Neuronal stem cell (in vitro differentiated cells): ENCODE measurements around the gene LRP1.

ENCODE experiments used
- DNase-seq: peaks from one replicate; pipeline ENCODE4 v3.0.0-alpha.2; 2013; ENCODE audit warnings: low spot score
- H2AFZ ChIP-seq: one replicate; pipeline ENCODE4 v1.6.1; 2013; ENCODE audit warnings: mild to moderate bottlenecking, low read length, inconsistent platforms
- H2AK5ac ChIP-seq: 2 replicates; pipeline ENCODE4 v1.6.1; 2013; ENCODE audit warnings: low read depth, mild to moderate bottlenecking, inconsistent platforms, low read length, moderate library complexity, mixed read lengths
- H2BK120ac ChIP-seq: 2 replicates; pipeline ENCODE4 v1.6.1; 2013; ENCODE audit warnings: low read depth, mild to moderate bottlenecking, inconsistent platforms, low read length, moderate library complexity, mixed read lengths
- H2BK12ac ChIP-seq: one replicate; pipeline ENCODE4 v1.6.1; 2013; ENCODE audit warnings: low read length, inconsistent platforms
- H2BK15ac ChIP-seq: 2 replicates; pipeline ENCODE4 v1.6.1; 2013; ENCODE audit warnings: mild to moderate bottlenecking, low read length, inconsistent platforms, mixed read lengths
- H2BK5ac ChIP-seq: one replicate; pipeline ENCODE4 v1.6.1; 2013; ENCODE audit warnings: inconsistent platforms, mild to moderate bottlenecking, low read length, moderate library complexity
- H3K14ac ChIP-seq: one replicate; pipeline ENCODE4 v1.6.1; 2013; ENCODE audit warnings: low read length, inconsistent platforms
- H3K18ac ChIP-seq: 2 replicates; pipeline ENCODE4 v1.6.1; 2013; ENCODE audit warnings: low read length, inconsistent platforms
- H3K23ac ChIP-seq: 2 replicates; pipeline ENCODE4 v1.6.1; 2013; ENCODE audit warnings: low read depth, mild to moderate bottlenecking, mixed read lengths, low read length, inconsistent platforms; ENCODE audit not compliant: poor library complexity
- H3K27ac ChIP-seq: replicated peaks from 3 replicates; pipeline ENCODE4 v1.5.1; 2013; ENCODE audit warnings: low read length, inconsistent platforms
- H3K27me3 ChIP-seq, 3 experiments: 2 replicates each; pipeline ENCODE4 v1.6.1; 2013; ENCODE audit warnings: low read length in 3 of 3, mild to moderate bottlenecking in 2 of 3, inconsistent platforms in 1 of 3, low read depth in 1 of 3, mixed read lengths in 1 of 3, moderate library complexity in 1 of 3; ENCODE audit not compliant: control insufficient read depth in 3 of 3, insufficient read depth in 3 of 3
- H3K36me3 ChIP-seq, 2 donors: replicated peaks in 1 of 2; 2 replicates each; pipeline ENCODE4 v1.6.1; 2013; ENCODE audit warnings: low read length in 2 of 2; ENCODE audit not compliant: control insufficient read depth in 2 of 2, insufficient read depth in 2 of 2
- H3K4ac ChIP-seq: 2 replicates; pipeline ENCODE4 v1.6.1; 2013; ENCODE audit warnings: inconsistent platforms, mild to moderate bottlenecking, low read length, moderate library complexity
- H3K4me1 ChIP-seq, 2 donors: 1 replicate in 1 of 2; 2 replicates in 1 of 2; pipeline ENCODE4 v1.6.1; 2013; ENCODE audit warnings: low read length in 2 of 2, low read depth in 1 of 2; ENCODE audit not compliant: control insufficient read depth in 2 of 2, insufficient read depth in 1 of 2
- H3K4me2 ChIP-seq: one replicate; pipeline ENCODE4 v1.6.1; 2013; ENCODE audit warnings: mild to moderate bottlenecking, low read length, inconsistent platforms; ENCODE audit not compliant: insufficient read depth, poor library complexity, severe bottlenecking
- H3K4me3 ChIP-seq, 2 donors: 2 replicates each; pipeline ENCODE4 v1.5.1; 2013; ENCODE audit warnings: low read length in 2 of 2, mild to moderate bottlenecking in 2 of 2, inconsistent platforms in 1 of 2, moderate library complexity in 1 of 2
- H3K79me1 ChIP-seq: one replicate; pipeline ENCODE4 v1.6.1; 2013; ENCODE audit warnings: low read depth, mild to moderate bottlenecking, inconsistent platforms, low read length, moderate library complexity
- H3K9ac ChIP-seq: one replicate; pipeline ENCODE4 v1.6.1; 2013; ENCODE audit warnings: mild to moderate bottlenecking, low read depth, low read length, inconsistent platforms; ENCODE audit not compliant: poor library complexity
- H3K9me3 ChIP-seq, 2 donors: replicated peaks in 1 of 2; 2 replicates each; pipeline versions ENCODE3 to v1.6.1; 2013; ENCODE audit warnings: low read length in 2 of 2, mild to moderate bottlenecking in 2 of 2, inconsistent platforms in 1 of 2, low read depth in 1 of 2, mixed read lengths in 1 of 2, moderate library complexity in 1 of 2; ENCODE audit not compliant: control insufficient read depth in 2 of 2, insufficient read depth in 1 of 2
- H4K8ac ChIP-seq: one replicate; pipeline ENCODE4 v1.6.1; 2013; ENCODE audit warnings: low read depth, mild to moderate bottlenecking, inconsistent platforms, low read length, moderate library complexity
- H4K91ac ChIP-seq: one replicate; pipeline ENCODE4 v1.6.1; 2013; ENCODE audit warnings: low read length, low read depth, mild to moderate bottlenecking, inconsistent platforms; ENCODE audit not compliant: poor library complexity
- WGBS, 2 donors: extraction: QIAGEN DNeasy Blood & Tissue Kit; methylation state at CpG; one replicate each; pipeline ENCODE4 v1.1.7; 2013; ENCODE audit warnings: missing lambda C conversion rate in 2 of 2, mixed read lengths in 1 of 2; ENCODE audit not compliant: insufficient read length in 2 of 2, insufficient replicate concordance in 1 of 2; ENCODE audit errors: extremely low coverage in 2 of 2; 5-methylcytosine and 5-hydroxymethylcytosine counted together

Gene LRP1

GRCh38 chr12:57235728-57236131, 107.4 kb downstream of the LRP1 start:
- no peak overlapping the region for H2BK5ac ChIP-seq
- peaks cover under 1% of the 10 kb centered on the region for H3K79me1 ChIP-seq
- H4K91ac ChIP-seq, result no peak overlapping the region
- H3K4me3 ChIP-seq, result no peak overlapping the region
- no peak overlapping the region for H2AK5ac ChIP-seq
- H2BK120ac ChIP-seq, result no peak overlapping the region
- WGBS, 2 donors, result no CpG with 5 or more reads among the region's 8 CpGs
- no peak overlapping the region for H3K23ac ChIP-seq
- no peak overlapping the region for H2BK15ac ChIP-seq
- no peak overlapping the region for H4K8ac ChIP-seq
- H3K18ac ChIP-seq, result no peak overlapping the region
- H3K4ac ChIP-seq, result no peak overlapping the region
- no peak overlapping the region for H2BK12ac ChIP-seq
- no peak overlapping the region for H3K27ac ChIP-seq
- DNase-seq, result no peak
- peaks cover 36 to 50% of the 10 kb centered on the region in 2 donors for H3K36me3 ChIP-seq
- no peak overlapping the region for H2AFZ ChIP-seq
- peaks cover 1 to 55% (median 22%) of the 10 kb centered on the region in 3 experiments for H3K27me3 ChIP-seq
- H3K9ac ChIP-seq, result no peak overlapping the region
- H3K9me3 ChIP-seq, result no peaks in the 10 kb centered on the region
- H3K4me1 ChIP-seq, result peaks cover 19 to 40% of the 10 kb centered on the region in 2 donors
- no peak overlapping the region for H3K14ac ChIP-seq
- H3K4me2 ChIP-seq, result no peak overlapping the region

GRCh38 chr12:57236201-57236924, 108.1 kb downstream of the LRP1 start:
- Histone ChIP-seq H3K4ac (no peak overlapping the region), H4K8ac (no peak overlapping the region), H3K9ac (no peak overlapping the region), H2AFZ (no peak overlapping the region), H3K9me3 (no peaks in the 10 kb centered on the region), H3K27ac (no peak overlapping the region), H3K4me2 (no peak overlapping the region), H3K36me3 (peaks cover 33 to 44% of the 10 kb centered on the region in 2 donors), H3K23ac (no peak overlapping the region), H3K27me3 (peaks cover 7 to 62% (median 28%) of the 10 kb centered on the region in 3 experiments), H3K4me1 (peaks cover 24 to 41% of the 10 kb centered on the region in 2 donors), H2AK5ac (peak overlapping the region; percentile 66), H2BK120ac (no peak overlapping the region), H3K18ac (peak overlapping the region; percentile 28), H3K14ac (no peak overlapping the region), H4K91ac (no peak overlapping the region), H2BK5ac (no peak overlapping the region), H2BK12ac (no peak overlapping the region), H2BK15ac (no peak overlapping the region), H3K4me3 (no peak overlapping the region), H3K79me1 (no peaks in the 10 kb centered on the region)
- no peak for DNase-seq
- no CpG with 5 or more reads among the region's 40 CpGs for WGBS, 2 donors

- no peaks in the 10 kb centered on the region for H3K79me1 ChIP-seq
- no peak overlapping the region for H2AFZ ChIP-seq
- H2AK5ac ChIP-seq, result no peak overlapping the region
- no peak overlapping the region for H4K91ac ChIP-seq
- H3K14ac ChIP-seq, result no peak overlapping the region
- H3K4ac ChIP-seq, result no peak overlapping the region
- H3K36me3 ChIP-seq, result peaks cover 26 to 37% of the 10 kb centered on the region in 2 donors
- no peak overlapping the region for H3K18ac ChIP-seq
- no CpG with 5 or more reads among the region's 9 CpGs for WGBS, 2 donors
- H3K4me1 ChIP-seq, result peaks cover 30 to 44% of the 10 kb centered on the region in 2 donors
- no peak overlapping the region for H3K4me2 ChIP-seq
- H2BK15ac ChIP-seq, result no peak overlapping the region
- no peak overlapping the region for H2BK120ac ChIP-seq
- H3K9ac ChIP-seq, result no peak overlapping the region
- no peak overlapping the region for H2BK12ac ChIP-seq
- DNase-seq, result no peak
- H3K9me3 ChIP-seq, result no peaks in the 10 kb centered on the region
- no peak overlapping the region for H2BK5ac ChIP-seq
- no peak overlapping the region for H4K8ac ChIP-seq
- H3K27me3 ChIP-seq, result peaks cover 14 to 69% (median 35%) of the 10 kb centered on the region in 3 experiments
- no peak overlapping the region for H3K23ac ChIP-seq
- no peak overlapping the region for H3K4me3 ChIP-seq
- no peak overlapping the region for H3K27ac ChIP-seq
Observed at GRCh38 chr12:57236925-57237595, 108.8 kb downstream of the LRP1 start.

DNA sequence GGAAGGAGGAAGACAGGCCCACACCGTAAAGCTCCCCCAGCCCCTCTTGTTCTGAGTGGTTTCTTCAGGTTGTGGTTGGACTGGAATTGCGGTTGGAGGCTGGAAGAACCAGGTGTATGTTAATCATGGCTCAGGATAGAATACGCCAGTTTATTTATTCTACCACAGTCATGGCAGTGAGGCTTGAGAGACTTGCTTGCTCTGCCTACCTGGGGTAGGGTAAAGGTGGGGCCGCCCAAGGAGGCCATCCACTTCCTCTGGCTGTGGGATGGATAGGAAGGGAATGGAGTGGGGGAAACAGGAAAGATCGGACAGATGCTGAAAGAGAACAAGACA, 109.3 kb downstream of the LRP1 start:
- H3K9me3 ChIP-seq, result no peaks in the 10 kb centered on the region
- H3K36me3 ChIP-seq, result peaks cover 21 to 32% of the 10 kb centered on the region in 2 donors
- H2BK12ac ChIP-seq, result no peak overlapping the region
- H3K4me1 ChIP-seq, result peaks cover 34 to 48% of the 10 kb centered on the region in 2 donors
- H3K4me3 ChIP-seq, result peak overlapping the region in 1 of 2 donors; percentile 58
- H3K79me1 ChIP-seq, result peaks cover 2% of the 10 kb centered on the region
- peak overlapping the region; percentile 93 for H3K4me2 ChIP-seq
- no peak overlapping the region for H3K4ac ChIP-seq
- H3K18ac ChIP-seq, result no peak overlapping the region
- H4K8ac ChIP-seq, result no peak overlapping the region
- no peak overlapping the region for H3K23ac ChIP-seq
- peaks cover 19 to 74% (median 40%) of the 10 kb centered on the region in 3 experiments for H3K27me3 ChIP-seq
- no peak overlapping the region for H2BK15ac ChIP-seq
- no peak overlapping the region for H2BK120ac ChIP-seq
- WGBS, 2 donors, result no CpG with 5 or more reads among the region's 5 CpGs
- H2BK5ac ChIP-seq, result no peak overlapping the region
- H3K14ac ChIP-seq, result no peak overlapping the region
- no peak overlapping the region for H3K9ac ChIP-seq
- DNase-seq, result no peak
- H2AK5ac ChIP-seq, result no peak overlapping the region
- H3K27ac ChIP-seq, result no peak overlapping the region
- H2AFZ ChIP-seq, result no peak overlapping the region
- H4K91ac ChIP-seq, result no peak overlapping the region
